ENCODE data around the gene CIC. TPM values are rescaled to one million over a fixed set of nuclear protein-coding genes. Genes with fewer than 3 reads are reported as not detected.
"Not testable (repeated sequence)": the region's sequence is repeated elsewhere in the genome, so short reads cannot be mapped to it uniquely, and the experiment has no call there.

The CIC gene
- total RNA-seq, 3 donors from 2014 or later, result 54.9 to 67.3 (median 64.1) TPM

DNA sequence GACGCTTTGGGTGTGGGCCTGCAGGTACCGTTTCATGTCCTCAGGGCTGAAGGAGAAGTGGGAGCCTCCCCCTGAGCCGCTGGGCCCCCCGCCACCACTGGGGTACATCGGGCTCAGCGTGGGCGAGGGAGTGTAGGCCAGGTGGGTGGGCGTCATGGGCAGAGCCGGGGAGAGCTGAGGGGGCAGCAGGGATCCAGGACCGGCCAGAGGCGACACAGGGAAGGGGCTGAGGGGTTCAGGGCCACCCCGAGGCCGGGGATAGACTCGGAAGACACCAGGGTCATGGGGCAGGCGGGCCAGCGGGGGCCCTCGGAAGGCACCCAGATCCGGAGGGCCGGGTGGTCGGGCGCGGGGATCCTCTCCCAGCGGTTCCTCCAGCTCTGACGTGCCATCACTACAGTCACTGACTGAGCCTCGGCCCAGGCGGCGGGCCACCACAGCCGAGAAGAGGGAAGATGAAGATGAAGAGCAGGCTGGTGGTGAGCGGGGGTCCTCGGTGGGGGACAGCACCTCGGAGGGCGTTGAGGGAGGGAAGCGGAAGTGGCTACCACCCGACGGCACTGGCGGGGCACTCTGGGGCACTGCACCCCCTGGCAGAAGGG, 19.8 kb upstream of the CIC start:
- DNase-seq (no peak), ATAC-seq (no peak)
- Mint-ChIP-seq H3K4me1 (ENCODE audit: low read depth) (peaks cover 39% of the 10 kb centered on the region), H3K36me3 (ENCODE audit: insufficient read depth) (no peaks in the 10 kb centered on the region), H3K4me3 (no peak overlapping the region), H3K27me3 (ENCODE audit: low read depth) (no peaks in the 10 kb centered on the region), H3K9me3 (no peaks in the 10 kb centered on the region)

DNA sequence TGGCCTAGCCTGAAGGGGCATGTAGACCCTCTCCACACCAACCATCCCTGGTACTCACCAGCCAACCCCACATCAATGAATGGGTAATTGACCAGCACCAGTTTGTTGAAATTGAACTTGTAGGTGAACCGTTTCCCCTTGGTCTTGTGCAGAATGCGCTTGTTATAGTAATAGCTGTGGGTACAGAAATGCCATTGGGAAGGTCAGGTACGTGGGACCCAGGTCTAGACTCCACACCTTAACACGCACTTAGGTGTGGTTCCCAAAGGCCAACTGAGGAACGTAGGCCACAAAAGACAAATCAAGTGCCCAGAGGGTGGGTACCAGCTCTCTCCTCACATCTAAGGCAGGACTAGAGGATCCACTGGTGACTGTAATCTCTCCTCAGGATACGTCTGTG, 19.3 kb upstream of the CIC start:
- H3K4me3 Mint-ChIP-seq, result no peak overlapping the region
- no peaks in the 10 kb centered on the region for H3K36me3 Mint-ChIP-seq (ENCODE audit: insufficient read depth)
- H3K9me3 Mint-ChIP-seq, result no peaks in the 10 kb centered on the region
- H3K27me3 Mint-ChIP-seq (ENCODE audit: low read depth), result no peaks in the 10 kb centered on the region
- ATAC-seq (no peak), DNase-seq (no peak)
- H3K4me1 Mint-ChIP-seq (ENCODE audit: low read depth), result peaks cover 34% of the 10 kb centered on the region

DNA sequence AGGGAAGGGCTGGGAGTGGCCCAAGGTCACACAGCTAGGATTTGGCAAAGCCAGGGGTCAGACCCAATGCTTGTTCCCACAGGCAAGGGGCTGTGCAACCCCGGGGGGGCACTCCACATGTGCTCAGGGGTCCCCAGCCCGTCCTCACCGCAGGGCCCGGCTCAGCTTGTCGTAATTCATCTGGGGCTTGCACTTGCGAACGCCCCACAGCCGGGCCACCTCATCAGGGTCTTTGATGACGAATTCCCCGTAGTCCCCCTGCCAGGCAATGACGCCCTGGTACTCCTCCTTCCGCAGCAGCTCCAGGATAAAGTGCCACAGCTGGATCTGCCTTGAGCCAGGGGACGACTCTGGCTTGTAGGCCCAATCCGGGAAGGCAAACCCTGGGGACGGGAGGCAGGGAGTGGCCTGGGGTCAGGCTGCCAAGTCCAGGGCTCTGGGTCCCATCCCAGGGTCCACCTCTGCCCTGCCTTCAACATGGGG, 18.8 kb upstream of the CIC start:
- Mint-ChIP-seq H3K4me1 (ENCODE audit: low read depth) (peaks cover 29% of the 10 kb centered on the region), H3K9me3 (no peaks in the 10 kb centered on the region), H3K27me3 (ENCODE audit: low read depth) (no peaks in the 10 kb centered on the region), H3K36me3 (ENCODE audit: insufficient read depth) (no peaks in the 10 kb centered on the region), H3K4me3 (peak overlapping the region; percentile 13)
- no peak for DNase-seq
- no peak for ATAC-seq

GRCh38 chr19:42250666-42251531, 18.2 kb upstream of the CIC start:
- Mint-ChIP-seq H3K27me3 (ENCODE audit: low read depth) (peaks cover 2% of the 10 kb centered on the region), H3K4me1 (ENCODE audit: low read depth) (peaks cover 28% of the 10 kb centered on the region), H3K36me3 (ENCODE audit: insufficient read depth) (no peaks in the 10 kb centered on the region), H3K4me3 (peak overlapping the region; percentile 19), H3K9me3 (no peaks in the 10 kb centered on the region)
- ATAC-seq (no peak), DNase-seq (no peak)

DNA sequence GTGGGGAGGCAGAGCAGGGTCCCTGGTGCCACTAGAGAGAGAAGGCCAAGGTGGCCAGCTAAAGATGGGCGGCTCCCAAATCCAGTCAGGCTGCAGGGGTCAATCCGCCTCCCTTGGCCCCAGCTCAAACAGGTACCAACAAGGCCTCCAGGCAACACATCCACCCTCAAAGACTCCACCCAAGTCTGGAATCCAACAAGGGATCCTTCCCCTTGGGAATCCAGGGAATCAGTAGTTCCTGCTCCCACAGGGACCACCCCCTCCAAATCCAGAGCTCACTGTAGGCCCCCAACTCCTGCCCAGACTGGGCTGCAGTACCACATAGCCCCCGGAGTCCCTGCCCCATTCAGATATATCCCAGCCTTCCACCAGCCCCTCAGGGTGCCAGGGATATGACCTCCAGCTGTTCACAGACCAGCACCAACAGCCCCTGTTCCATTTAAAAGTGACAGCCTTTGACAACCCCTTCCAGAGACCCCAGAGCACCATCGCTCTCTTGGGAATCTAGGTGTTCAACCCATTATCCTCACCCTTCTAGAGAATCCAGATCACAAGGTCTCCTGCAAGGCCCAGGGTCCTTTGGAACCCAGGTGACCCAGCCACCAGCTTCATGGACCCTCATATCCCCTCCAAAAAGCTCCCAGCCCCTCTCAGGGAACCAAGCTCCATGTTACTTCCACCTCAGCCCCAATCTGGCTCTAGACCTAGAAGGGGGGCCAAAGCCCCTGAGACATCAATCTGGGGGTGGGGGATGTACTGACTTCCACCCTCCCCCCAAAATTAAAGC, 17.3 kb upstream of the CIC start:
- no peak for DNase-seq
- ATAC-seq, result no peak
- no peaks in the 10 kb centered on the region for H3K36me3 Mint-ChIP-seq (ENCODE audit: insufficient read depth)
- peaks cover 29% of the 10 kb centered on the region for H3K4me1 Mint-ChIP-seq (ENCODE audit: low read depth)
- H3K27me3 Mint-ChIP-seq (ENCODE audit: low read depth), result peaks cover 3% of the 10 kb centered on the region
- peak overlapping the region; percentile 96 for H3K4me3 Mint-ChIP-seq
- no peaks in the 10 kb centered on the region for H3K9me3 Mint-ChIP-seq

- DNase-seq (no peak), ATAC-seq (no peak)
- peaks cover 3% of the 10 kb centered on the region for H3K27me3 Mint-ChIP-seq (ENCODE audit: low read depth)
- H3K4me3 Mint-ChIP-seq, result peak overlapping the region; percentile 96
- no peaks in the 10 kb centered on the region for H3K9me3 Mint-ChIP-seq
- H3K36me3 Mint-ChIP-seq (ENCODE audit: insufficient read depth), result no peaks in the 10 kb centered on the region
- peaks cover 26% of the 10 kb centered on the region for H3K4me1 Mint-ChIP-seq (ENCODE audit: low read depth)
These were observed 16.4 kb upstream of the CIC start for GRCh38 chr19:42252365-42253244.

GRCh38 chr19:42253245-42254088, 15.6 kb upstream of the CIC start:
- ATAC-seq (peak; percentile 29 to 31), DNase-seq (peak; percentile 44)
- Mint-ChIP-seq H3K4me1 (ENCODE audit: low read depth) (peaks cover 26% of the 10 kb centered on the region), H3K27me3 (ENCODE audit: low read depth) (peaks cover 3% of the 10 kb centered on the region), H3K4me3 (peak overlapping the region; percentile 96), H3K9me3 (no peaks in the 10 kb centered on the region), H3K36me3 (ENCODE audit: insufficient read depth) (no peaks in the 10 kb centered on the region)

GRCh38 chr19:42254089-42254849, 14.8 kb upstream of the CIC start:
- peak; percentile 46 to 47 for ATAC-seq
- peaks cover 3% of the 10 kb centered on the region for H3K27me3 Mint-ChIP-seq (ENCODE audit: low read depth)
- H3K4me3 Mint-ChIP-seq, result peak overlapping the region; percentile 76
- no peaks in the 10 kb centered on the region for H3K36me3 Mint-ChIP-seq (ENCODE audit: insufficient read depth)
- peak; percentile 74 for DNase-seq
- peaks cover 26% of the 10 kb centered on the region for H3K4me1 Mint-ChIP-seq (ENCODE audit: low read depth)
- no peaks in the 10 kb centered on the region for H3K9me3 Mint-ChIP-seq

GRCh38 chr19:42254850-42255765, 13.9 kb upstream of the CIC start, which contains the start of gene ERF:
Gene ERF (minus strand): TSS chr19:42255128. CDS start chr19:42254999, 129 bp downstream.
- peak; percentile 94 for DNase-seq
- Mint-ChIP-seq H3K4me3 (peak within 1 kb of the TSS; percentile 76), H3K27me3 (ENCODE audit: low read depth) (peaks cover 3% of the 10 kb centered on the region), H3K36me3 (ENCODE audit: insufficient read depth) (no peaks in the 10 kb centered on the region), H3K4me1 (ENCODE audit: low read depth) (peaks cover 26% of the 10 kb centered on the region), H3K9me3 (no peaks in the 10 kb centered on the region)
- peak; percentile 73 to 74 for ATAC-seq

- peaks cover 3% of the 10 kb centered on the region for H3K27me3 Mint-ChIP-seq (ENCODE audit: low read depth)
- peaks cover 23% of the 10 kb centered on the region for H3K4me1 Mint-ChIP-seq (ENCODE audit: low read depth)
- H3K4me3 Mint-ChIP-seq, result peak overlapping the region; percentile 76
- H3K36me3 Mint-ChIP-seq (ENCODE audit: insufficient read depth), result no peaks in the 10 kb centered on the region
- DNase-seq (no peak), ATAC-seq (no peak)
- H3K9me3 Mint-ChIP-seq, result no peaks in the 10 kb centered on the region
These were observed 13.0 kb upstream of the CIC start for GRCh38 chr19:42255766-42256745.

GRCh38 chr19:42257842-42258241, 11.2 kb upstream of the CIC start:
- not testable (repeated sequence) for H3K9me3 Mint-ChIP-seq; H3K36me3 Mint-ChIP-seq (ENCODE audit: insufficient read depth); H3K4me1 Mint-ChIP-seq (ENCODE audit: low read depth); DNase-seq; ATAC-seq; H3K4me3 Mint-ChIP-seq; H3K27me3 Mint-ChIP-seq (ENCODE audit: low read depth)
